IMR-90 (cell line): ENCODE results near the gene TTYH3. TPM values are rescaled to one million over a fixed set of nuclear protein-coding genes. Genes with fewer than 3 reads are reported as not detected.
A peak's percentile ranks its signal among the peaks of the same experiment; 100 is the strongest.

Experiments used
- ATAC-seq: fragments of 200-7000 bp; cut with Tn5 transposase; 2 replicates; pipeline ENCODE4 v1.9.1; 2020; ENCODE audit warnings: low read depth, mild to moderate bottlenecking, moderate library complexity
- BruUV-seq: library from RNA; stranded (reverse); fragments of 400-500 nt; replicated peaks from 2 replicates; lab custom pipeline; 2021; lab: Mats Ljungman, UMichigan
- CTCF ChIA-PET: fragments of 300-600 bp; formaldehyde crosslinking; extraction: SDS; loops from one replicate; lab custom pipeline; 2021; ENCODE audit warnings: antibody characterized with exemption; lab: Yijun Ruan, JAX
- POLR2A ChIA-PET: fragments of 300-600 bp; sonication (Branson Sonifier 250); formaldehyde crosslinking; loops from one replicate; lab custom pipeline; 2022; ENCODE audit warnings: antibody characterized with exemption; ENCODE audit not compliant: unreplicated experiment; lab: Charles Lee
- DNase-seq: peaks from one replicate; pipeline ENCODE4 v3.0.0; 2013
- H2AFZ ChIP-seq: replicated peaks from 2 replicates; pipeline ENCODE3; 2013; ENCODE audit warnings: low read length, mild to moderate bottlenecking; ENCODE audit not compliant: poor library complexity
- H2AK5ac ChIP-seq: 2 replicates; pipeline ENCODE4 v1.6.1; 2013; ENCODE audit warnings: low read depth, low read length, inconsistent platforms
- H2AK9ac ChIP-seq: replicated peaks from 2 replicates; pipeline ENCODE3; 2013; ENCODE audit warnings: mild to moderate bottlenecking, low read depth, low read length, moderate library complexity; ENCODE audit not compliant: poor library complexity
- H2BK120ac ChIP-seq: 2 replicates; pipeline ENCODE4 v1.6.1; 2013; ENCODE audit warnings: low read depth, low read length, inconsistent platforms
- H2BK15ac ChIP-seq: 3 replicates; pipeline ENCODE4 v1.6.1; 2013; ENCODE audit warnings: low read depth, low read length, inconsistent platforms
- H2BK20ac ChIP-seq: 2 replicates; pipeline ENCODE4 v1.6.1; 2013; ENCODE audit warnings: low read depth, mild to moderate bottlenecking, inconsistent platforms, low read length, moderate library complexity
- H2BK5ac ChIP-seq: 2 replicates; pipeline ENCODE4 v1.6.1; 2013; ENCODE audit warnings: mild to moderate bottlenecking, low read depth, low read length, inconsistent platforms; ENCODE audit not compliant: poor library complexity, severe bottlenecking
- H3K14ac ChIP-seq: replicated peaks from 2 replicates; pipeline ENCODE4 v1.6.1; 2013; ENCODE audit warnings: low read depth, low read length, inconsistent platforms
- H3K18ac ChIP-seq: 2 replicates; pipeline ENCODE4 v1.6.1; 2013; ENCODE audit warnings: low read depth, low read length, control low read depth
- H3K23ac ChIP-seq: 2 replicates; pipeline ENCODE4 v1.6.1; 2013; ENCODE audit warnings: low read depth, low read length, inconsistent platforms
- H3K27ac ChIP-seq: 2 replicates; pipeline ENCODE4 v1.5.1; 2013; ENCODE audit warnings: mild to moderate bottlenecking, control low read depth, low read length; ENCODE audit not compliant: insufficient read depth
- H3K27me3 ChIP-seq: 2 replicates; pipeline ENCODE4 v1.6.1; 2013; ENCODE audit warnings: low read length; ENCODE audit not compliant: control insufficient read depth, insufficient read depth
- H3K36me3 ChIP-seq: 2 replicates; pipeline ENCODE4 v1.6.1; 2013; ENCODE audit warnings: low read length, mixed read lengths; ENCODE audit not compliant: control insufficient read depth, insufficient read depth
- H3K4ac ChIP-seq: 2 replicates; pipeline ENCODE4 v1.6.1; 2013; ENCODE audit warnings: low read depth, low read length, inconsistent platforms
- H3K4me1 ChIP-seq: 2 replicates; pipeline ENCODE4 v1.6.1; 2013; ENCODE audit warnings: low read length, mixed read lengths; ENCODE audit not compliant: control insufficient read depth, insufficient read depth
- H3K4me2 ChIP-seq: 2 replicates; pipeline ENCODE4 v1.6.1; 2013; ENCODE audit warnings: low read depth, mild to moderate bottlenecking, control low read depth, low read length, moderate library complexity
- H3K4me3 ChIP-seq: 2 replicates; pipeline ENCODE4 v1.5.1; 2013; ENCODE audit warnings: low read depth, mild to moderate bottlenecking, control low read depth, low read length, moderate library complexity; ENCODE audit not compliant: insufficient read depth
- H3K56ac ChIP-seq: 2 replicates; pipeline ENCODE4 v1.6.1; 2013; ENCODE audit warnings: low read length, inconsistent platforms; ENCODE audit not compliant: insufficient read depth; ENCODE audit errors: extremely low read depth
- H3K79me1 ChIP-seq, 2 experiments: 2 replicates each; pipeline ENCODE4 v1.6.1; 2013; ENCODE audit warnings: low read length in 2 of 2, inconsistent platforms in 1 of 2, low read depth in 1 of 2
- H3K9ac ChIP-seq: 2 replicates; pipeline ENCODE4 v1.6.1; 2013; ENCODE audit warnings: low read depth, low read length, control low read depth
- H3K9me1 ChIP-seq: 2 replicates; pipeline ENCODE4 v1.6.1; 2013; ENCODE audit warnings: low read length, inconsistent platforms; ENCODE audit not compliant: insufficient read depth
- H3K9me3 ChIP-seq: 2 replicates; pipeline ENCODE4 v1.6.1; 2013; ENCODE audit warnings: low read length; ENCODE audit not compliant: control insufficient read depth, insufficient read depth
- H4K20me1 ChIP-seq: 2 replicates; pipeline ENCODE4 v1.6.1; 2013; ENCODE audit warnings: low read length, inconsistent platforms; ENCODE audit not compliant: insufficient read depth
- H4K5ac ChIP-seq: 2 replicates; pipeline ENCODE4 v1.6.1; 2013; ENCODE audit warnings: mild to moderate bottlenecking, low read depth, low read length, control low read depth
- H4K8ac ChIP-seq, 2 experiments: 2 replicates each; pipeline ENCODE4 v1.6.1; 2013; ENCODE audit warnings: low read depth in 2 of 2, low read length in 2 of 2, control low read depth in 1 of 2, inconsistent platforms in 1 of 2
- H4K91ac ChIP-seq: 2 replicates; pipeline ENCODE4 v1.6.1; 2013; ENCODE audit warnings: low read depth, low read length, inconsistent platforms; ENCODE audit not compliant: insufficient read depth
- ELK1 ChIP-seq: fragments of 150-350 bp; IDR thresholded peaks from 2 replicates; pipeline ENCODE4 v1.6.1; 2016; ENCODE audit warnings: low read depth, mild to moderate bottlenecking, low read length, moderate library complexity, borderline replicate concordance
- RAD21 ChIP-seq: IDR thresholded peaks from 2 replicates; pipeline ENCODE4 v1.6.1; 2012; ENCODE audit warnings: low read length, improper control_type of control experiment
- WGBS, 2 experiments: methylation state at CpG; one replicate each; pipeline versions ENCODE4 v1.1.5 to v1.1.7; 2013; ENCODE audit warnings: missing lambda C conversion rate in 2 of 2; ENCODE audit not compliant: insufficient read length in 1 of 2; ENCODE audit errors: extremely low coverage in 2 of 2; 5-methylcytosine and 5-hydroxymethylcytosine counted together
- dilution Hi-C: fragments of 300-500 bp; cut with HindIII; formaldehyde crosslinking; loops from one replicate; pipeline ENCODE4 v1.14.3; 2018; ENCODE audit warnings: low sequenced_read_pairs; ENCODE audit not compliant: unreplicated experiment
- in situ Hi-C: fragments of 300-500 bp; cut with MboI; formaldehyde crosslinking; loops from 3 replicates; pipeline ENCODE4 v1.14.3; 2019; ENCODE audit warnings: low sequenced_read_pairs, inconsistent platforms, mixed read lengths
- intact Hi-C: fragments of 100-400 bp; cut with micrococcal nuclease; formaldehyde crosslinking; loops from 2 replicates; pipeline ENCODE4 v1.10.0; 2022
- polyA plus RNA-seq, 3 experiments: library from polyadenylated mRNA; depleted of rRNA; stranded (reverse); fragments of >200 nt; gene quantifications; 2 replicates each; pipeline ENCODE4 v1.2.3, GENCODE V29; 2012; ENCODE audit warnings: low replicate concordance in 1 of 3
- total RNA-seq: library from RNA; depleted of rRNA; stranded (reverse); fragments of >200 nt; gene quantifications from 2 replicates; pipeline ENCODE4 v1.2.3, GENCODE V29; 2012

TTYH3 gene
- total and polyA plus RNA-seq, 2 of the 4 experiments (the other 2 are of a cell fraction), result 5.6 to 82.6 TPM

GRCh38 chr7:2649139-2649838, 17.5 kb downstream of the TTYH3 start:
- Histone ChIP-seq H3K27ac (no peak overlapping the region), H3K4me1 (peaks cover 13% of the 10 kb centered on the region), H3K4me3 (no peak overlapping the region), H4K8ac (no peak overlapping the region), H3K9ac (no peak overlapping the region), H3K56ac (no peak overlapping the region), H3K4ac (no peak overlapping the region), H3K14ac (no peak overlapping the region), H4K5ac (no peak overlapping the region), H2BK15ac (no peak overlapping the region), H2BK20ac (no peak overlapping the region), H3K36me3 (peaks cover 54% of the 10 kb centered on the region), H3K23ac (no peak overlapping the region), H2AFZ (peak overlapping the region; percentile 58), H2BK120ac (no peak overlapping the region), H3K18ac (no peak overlapping the region), H3K9me3 (no peaks in the 10 kb centered on the region), H2BK5ac (no peak overlapping the region), H4K91ac (no peak overlapping the region), H3K79me1 (peaks cover 10 to 53% of the 10 kb centered on the region in 2 experiments), H3K9me1 (0 out of 2 replicates have a peak, but pooled peaks cover 5% of the 10 kb centered on the region), H2AK5ac (no peak overlapping the region), H2AK9ac (peak overlapping the region; percentile 65), H3K27me3 (no peaks in the 10 kb centered on the region), H3K4me2 (no peak overlapping the region), H4K20me1 (peaks cover 48% of the 10 kb centered on the region)
- in situ Hi-C loops (no loop called here), dilution Hi-C loops (no loop called here), intact Hi-C loops (loop anchor here (10.0 kb wide), 1 partner anchor 174 kb away; the partner anchor contains the start of gene GRIFIN)
- ATAC-seq (no peak), DNase-seq (no peak)
- 100% methylated on average over 1 of the region's 18 CpGs; no CpG with 5 or more reads in 1 of the 2 experiments for WGBS, 2 experiments
- ChIA-PET POLR2A (no interaction called here), CTCF (no interaction called here)
- no TSS peak for BruUV-seq
- no peak for TF ChIP-seq RAD21
- TF ChIP-seq ELK1, result no peak
